ENCODE measurements around the gene CYP24A1.

CYP24A1 gene

GRCh38 chr20:54156522-54156921 lies 17.3 kb downstream of the CYP24A1 start:
- 90 to 95% methylated on average over 5 of the region's 5 CpGs for WGBS, 2 experiments

GRCh38 chr20:54155736-54156317 lies 18.0 kb downstream of the CYP24A1 start:
- no peak overlapping the region for H3K27ac ChIP-seq (ENCODE audit: insufficient read depth, low read depth, low read length, poor library complexity, severe bottlenecking)
- WGBS, 2 experiments, result 98 to 100% methylated on average over 1 to 3 of the region's 3 CpGs
- H3K4me1 ChIP-seq (ENCODE audit: control insufficient read depth, insufficient read depth, low read length), result no peaks in the 10 kb centered on the region
- no peak overlapping the region for H3K4me3 ChIP-seq (ENCODE audit: insufficient read depth, low read depth, low read length)
- no peaks in the 10 kb centered on the region for H3K36me3 ChIP-seq (ENCODE audit: control insufficient read depth, insufficient read depth, low read length)
- H3K27me3 ChIP-seq (ENCODE audit: control insufficient read depth, insufficient read depth, low read length, poor library complexity, severe bottlenecking), result no peaks in the 10 kb centered on the region
- H3K9me3 ChIP-seq (ENCODE audit: control insufficient read depth, low read length), result no peaks in the 10 kb centered on the region

More at GRCh38 chr20:54156522-54156921, 17.3 kb downstream of the CYP24A1 start:
- Histone ChIP-seq H3K36me3 (ENCODE audit: control insufficient read depth, insufficient read depth, low read length) (no peaks in the 10 kb centered on the region), H3K27me3 (ENCODE audit: control insufficient read depth, insufficient read depth, low read length, poor library complexity, severe bottlenecking) (no peaks in the 10 kb centered on the region), H3K4me1 (ENCODE audit: control insufficient read depth, insufficient read depth, low read length) (no peaks in the 10 kb centered on the region), H3K27ac (ENCODE audit: insufficient read depth, low read depth, low read length, poor library complexity, severe bottlenecking) (no peak overlapping the region), H3K4me3 (ENCODE audit: insufficient read depth, low read depth, low read length) (no peak overlapping the region), H3K9me3 (ENCODE audit: control insufficient read depth, low read length) (no peaks in the 10 kb centered on the region)

DNA sequence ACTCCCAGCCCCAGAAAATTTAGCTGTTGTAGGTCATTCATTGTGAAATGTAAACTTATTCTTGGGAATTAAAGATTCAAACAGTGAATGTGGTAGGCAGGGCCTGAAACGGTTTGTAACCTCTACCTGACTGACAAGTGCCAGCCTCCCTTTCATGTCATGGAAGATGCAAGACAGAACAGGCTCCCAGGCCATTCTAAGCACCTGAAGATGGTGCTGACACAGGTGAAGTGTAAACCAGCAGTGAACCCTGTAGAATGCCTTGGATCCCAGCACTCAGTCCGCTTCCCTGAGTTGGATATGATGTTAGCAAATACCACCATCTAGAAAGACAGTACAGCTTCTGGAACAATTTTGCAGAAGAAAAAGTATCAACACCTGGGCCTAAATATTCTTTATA lies 19.3 kb downstream of the CYP24A1 start:
- H3K4me1 ChIP-seq (ENCODE audit: control insufficient read depth, insufficient read depth, low read length), result no peaks in the 10 kb centered on the region
- 64 to 77% methylated on average over 2 of the region's 2 CpGs for WGBS, 2 experiments
- no peak overlapping the region for H3K27ac ChIP-seq (ENCODE audit: insufficient read depth, low read depth, low read length, poor library complexity, severe bottlenecking)
- no peaks in the 10 kb centered on the region for H3K27me3 ChIP-seq (ENCODE audit: control insufficient read depth, insufficient read depth, low read length, poor library complexity, severe bottlenecking)
- no peaks in the 10 kb centered on the region for H3K9me3 ChIP-seq (ENCODE audit: control insufficient read depth, low read length)
- no peaks in the 10 kb centered on the region for H3K36me3 ChIP-seq (ENCODE audit: control insufficient read depth, insufficient read depth, low read length)
- no peak overlapping the region for H3K4me3 ChIP-seq (ENCODE audit: insufficient read depth, low read depth, low read length)

GRCh38 chr20:54153847-54154246 lies 19.9 kb downstream of the CYP24A1 start:
- 88 to 90% methylated on average over 1 of the region's 1 CpG for WGBS, 2 experiments
- H3K36me3 ChIP-seq (ENCODE audit: control insufficient read depth, insufficient read depth, low read length), result no peaks in the 10 kb centered on the region
- H3K4me1 ChIP-seq (ENCODE audit: control insufficient read depth, insufficient read depth, low read length), result no peaks in the 10 kb centered on the region
- H3K4me3 ChIP-seq (ENCODE audit: insufficient read depth, low read depth, low read length), result no peak overlapping the region
- no peak overlapping the region for H3K27ac ChIP-seq (ENCODE audit: insufficient read depth, low read depth, low read length, poor library complexity, severe bottlenecking)
- H3K27me3 ChIP-seq (ENCODE audit: control insufficient read depth, insufficient read depth, low read length, poor library complexity, severe bottlenecking), result no peaks in the 10 kb centered on the region
- no peaks in the 10 kb centered on the region for H3K9me3 ChIP-seq (ENCODE audit: control insufficient read depth, low read length)

DNA sequence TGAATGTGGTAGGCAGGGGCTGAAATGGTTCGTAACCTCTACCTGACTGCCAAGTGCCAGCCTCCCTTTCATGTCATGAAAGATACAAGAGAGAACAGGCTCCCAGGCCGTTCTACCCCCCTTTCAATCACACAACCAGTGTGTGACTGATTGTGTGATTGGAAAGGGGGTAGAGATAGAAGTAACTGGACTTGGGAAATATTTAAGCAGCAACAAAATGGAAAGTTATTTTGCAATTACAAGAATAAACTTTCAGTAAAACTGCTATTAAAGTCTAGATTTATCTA lies 20.8 kb downstream of the CYP24A1 start:
- H3K27ac ChIP-seq (ENCODE audit: insufficient read depth, low read depth, low read length, poor library complexity, severe bottlenecking), result no peak overlapping the region
- no peaks in the 10 kb centered on the region for H3K4me1 ChIP-seq (ENCODE audit: control insufficient read depth, insufficient read depth, low read length)
- H3K4me3 ChIP-seq (ENCODE audit: insufficient read depth, low read depth, low read length), result no peak overlapping the region
- H3K9me3 ChIP-seq (ENCODE audit: control insufficient read depth, low read length), result no peaks in the 10 kb centered on the region
- WGBS, 2 experiments, result 90 to 91% methylated on average over 1 of the region's 2 CpGs
- H3K27me3 ChIP-seq (ENCODE audit: control insufficient read depth, insufficient read depth, low read length, poor library complexity, severe bottlenecking), result no peaks in the 10 kb centered on the region
- no peaks in the 10 kb centered on the region for H3K36me3 ChIP-seq (ENCODE audit: control insufficient read depth, insufficient read depth, low read length)

GRCh38 chr20:54152227-54153040 lies 21.4 kb downstream of the CYP24A1 start:
- H3K4me1 ChIP-seq (ENCODE audit: control insufficient read depth, insufficient read depth, low read length), result no peaks in the 10 kb centered on the region
- H3K27ac ChIP-seq (ENCODE audit: insufficient read depth, low read depth, low read length, poor library complexity, severe bottlenecking), result no peak overlapping the region
- no peak overlapping the region for H3K4me3 ChIP-seq (ENCODE audit: insufficient read depth, low read depth, low read length)
- H3K27me3 ChIP-seq (ENCODE audit: control insufficient read depth, insufficient read depth, low read length, poor library complexity, severe bottlenecking), result no peaks in the 10 kb centered on the region
- WGBS, 2 experiments, result 92 to 93% methylated on average over 10 of the region's 10 CpGs
- no peaks in the 10 kb centered on the region for H3K36me3 ChIP-seq (ENCODE audit: control insufficient read depth, insufficient read depth, low read length)
- no peaks in the 10 kb centered on the region for H3K9me3 ChIP-seq (ENCODE audit: control insufficient read depth, low read length)

GRCh38 chr20:54151511-54152226 lies 22.1 kb downstream of the CYP24A1 start:
- WGBS, 2 experiments, result 94 to 96% methylated on average over 12 of the region's 12 CpGs
- no peak overlapping the region for H3K27ac ChIP-seq (ENCODE audit: insufficient read depth, low read depth, low read length, poor library complexity, severe bottlenecking)
- no peaks in the 10 kb centered on the region for H3K36me3 ChIP-seq (ENCODE audit: control insufficient read depth, insufficient read depth, low read length)
- no peaks in the 10 kb centered on the region for H3K4me1 ChIP-seq (ENCODE audit: control insufficient read depth, insufficient read depth, low read length)
- H3K9me3 ChIP-seq (ENCODE audit: control insufficient read depth, low read length), result no peaks in the 10 kb centered on the region
- H3K4me3 ChIP-seq (ENCODE audit: insufficient read depth, low read depth, low read length), result no peak overlapping the region
- H3K27me3 ChIP-seq (ENCODE audit: control insufficient read depth, insufficient read depth, low read length, poor library complexity, severe bottlenecking), result no peaks in the 10 kb centered on the region

DNA sequence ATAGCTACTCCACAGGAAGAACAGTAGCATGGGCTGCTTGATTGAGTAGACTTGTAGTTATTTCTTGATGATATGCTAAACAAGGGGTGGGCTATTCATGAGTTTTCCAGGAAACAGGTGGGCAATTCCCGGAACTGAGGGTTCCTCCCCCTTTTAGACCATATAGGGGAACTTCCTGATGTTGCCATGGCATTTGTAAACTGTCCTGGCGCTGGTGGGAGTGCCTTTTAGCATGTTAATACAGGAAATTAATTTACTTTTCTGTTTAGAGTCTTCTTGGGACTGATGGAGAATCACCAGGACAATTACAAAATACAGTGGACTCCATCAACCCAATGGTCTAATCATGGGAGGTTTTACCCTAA lies 22.7 kb downstream of the CYP24A1 start:
- Histone ChIP-seq H3K27ac (ENCODE audit: insufficient read depth, low read depth, low read length, poor library complexity, severe bottlenecking) (no peak overlapping the region), H3K27me3 (ENCODE audit: control insufficient read depth, insufficient read depth, low read length, poor library complexity, severe bottlenecking) (no peaks in the 10 kb centered on the region), H3K4me1 (ENCODE audit: control insufficient read depth, insufficient read depth, low read length) (no peaks in the 10 kb centered on the region), H3K36me3 (ENCODE audit: control insufficient read depth, insufficient read depth, low read length) (no peaks in the 10 kb centered on the region), H3K4me3 (ENCODE audit: insufficient read depth, low read depth, low read length) (no peak overlapping the region), H3K9me3 (ENCODE audit: control insufficient read depth, low read length) (no peaks in the 10 kb centered on the region)
- 82 to 94% methylated on average over 2 of the region's 2 CpGs for WGBS, 2 experiments

GRCh38 chr20:54149765-54150264 lies 24.0 kb downstream of the CYP24A1 start:
- H3K27me3 ChIP-seq (ENCODE audit: control insufficient read depth, insufficient read depth, low read length, poor library complexity, severe bottlenecking), result no peaks in the 10 kb centered on the region
- H3K4me1 ChIP-seq (ENCODE audit: control insufficient read depth, insufficient read depth, low read length), result no peaks in the 10 kb centered on the region
- WGBS, 2 experiments, result 93 to 94% methylated on average over 7 of the region's 7 CpGs
- H3K4me3 ChIP-seq (ENCODE audit: insufficient read depth, low read depth, low read length), result no peak overlapping the region
- no peak overlapping the region for H3K27ac ChIP-seq (ENCODE audit: insufficient read depth, low read depth, low read length, poor library complexity, severe bottlenecking)
- no peaks in the 10 kb centered on the region for H3K36me3 ChIP-seq (ENCODE audit: control insufficient read depth, insufficient read depth, low read length)
- H3K9me3 ChIP-seq (ENCODE audit: control insufficient read depth, low read length), result no peaks in the 10 kb centered on the region
